NCI-H2196 treated with DMSO at 0.1 percent for 48 hours (cell line): ENCODE measurements around the gene SEMA7A.

ENCODE experiments used
- DNase-seq: peaks from one replicate; lab custom pipeline; 2025; ENCODE audit not compliant: unreplicated experiment; lab: John Stamatoyannopoulos, UW

Gene SEMA7A

DNA sequence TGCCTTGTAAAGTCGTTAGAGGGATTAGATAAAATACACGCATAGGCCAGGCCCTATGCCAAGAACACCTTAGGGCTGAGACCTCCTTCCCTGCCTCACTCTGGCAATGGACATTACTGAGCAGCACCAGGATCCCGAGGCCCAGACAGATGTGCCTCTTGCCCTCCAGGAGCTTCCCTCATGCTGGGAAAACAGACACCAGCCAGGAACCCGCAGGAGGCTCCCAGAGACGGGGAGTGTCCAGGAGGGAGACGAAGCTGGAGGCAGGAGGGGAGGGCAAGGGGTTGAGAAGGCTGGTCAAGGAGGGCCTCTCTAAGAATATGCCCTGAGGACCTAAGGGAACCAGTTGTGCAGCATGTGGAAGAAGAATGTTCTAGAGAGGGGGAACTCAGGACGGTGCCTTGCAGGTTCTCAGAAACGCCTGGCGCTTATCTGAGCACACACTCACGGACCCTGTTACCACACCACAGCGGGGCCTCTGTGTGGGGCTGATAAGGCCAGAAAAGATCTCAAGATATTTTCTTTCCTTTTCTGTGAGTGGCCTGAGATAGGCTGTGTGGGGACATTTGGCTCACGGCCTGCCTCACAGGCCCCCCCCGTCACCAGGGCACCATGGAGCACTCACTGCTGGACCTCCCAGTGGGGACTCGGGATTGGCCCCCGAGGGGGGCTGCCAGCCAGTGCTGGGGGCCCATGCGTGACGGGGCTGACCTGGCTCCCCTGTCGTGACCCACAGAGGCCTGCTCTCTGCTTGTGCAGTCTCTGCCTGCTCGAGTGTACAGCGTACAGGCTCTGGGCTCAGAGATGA lies 44.3 kb downstream of the SEMA7A start:
- no peak for DNase-seq

DNA sequence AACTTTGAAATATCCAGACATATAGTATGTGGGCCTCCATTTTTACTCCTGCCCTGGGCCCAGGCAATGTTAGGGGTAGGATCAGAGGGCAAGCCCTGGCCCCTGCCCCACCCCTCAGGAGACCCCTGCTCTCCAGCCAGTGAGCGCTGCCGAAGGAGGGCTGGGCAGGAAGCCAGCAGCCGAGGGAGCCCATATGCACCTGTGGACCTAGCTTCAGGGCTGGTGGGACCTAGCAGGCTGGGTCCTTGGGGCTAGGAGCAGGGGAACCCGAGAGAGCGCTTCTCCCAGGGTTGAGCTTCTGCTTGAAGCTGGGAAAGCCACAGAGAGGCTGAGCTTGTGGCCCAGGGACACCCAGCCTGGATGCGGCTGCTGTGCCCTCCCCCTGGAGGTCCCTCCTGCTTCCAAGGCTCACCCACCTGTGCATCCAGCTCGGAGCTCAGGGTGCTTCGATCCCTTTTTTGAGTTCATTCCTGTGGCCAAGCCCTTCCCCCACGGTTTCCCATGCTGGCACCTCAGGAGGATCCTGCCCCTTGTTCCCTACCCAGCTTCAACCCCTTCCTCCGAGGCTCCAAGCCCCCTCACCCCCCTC lies 45.3 kb downstream of the SEMA7A start:
- DNase-seq: no peak

DNA sequence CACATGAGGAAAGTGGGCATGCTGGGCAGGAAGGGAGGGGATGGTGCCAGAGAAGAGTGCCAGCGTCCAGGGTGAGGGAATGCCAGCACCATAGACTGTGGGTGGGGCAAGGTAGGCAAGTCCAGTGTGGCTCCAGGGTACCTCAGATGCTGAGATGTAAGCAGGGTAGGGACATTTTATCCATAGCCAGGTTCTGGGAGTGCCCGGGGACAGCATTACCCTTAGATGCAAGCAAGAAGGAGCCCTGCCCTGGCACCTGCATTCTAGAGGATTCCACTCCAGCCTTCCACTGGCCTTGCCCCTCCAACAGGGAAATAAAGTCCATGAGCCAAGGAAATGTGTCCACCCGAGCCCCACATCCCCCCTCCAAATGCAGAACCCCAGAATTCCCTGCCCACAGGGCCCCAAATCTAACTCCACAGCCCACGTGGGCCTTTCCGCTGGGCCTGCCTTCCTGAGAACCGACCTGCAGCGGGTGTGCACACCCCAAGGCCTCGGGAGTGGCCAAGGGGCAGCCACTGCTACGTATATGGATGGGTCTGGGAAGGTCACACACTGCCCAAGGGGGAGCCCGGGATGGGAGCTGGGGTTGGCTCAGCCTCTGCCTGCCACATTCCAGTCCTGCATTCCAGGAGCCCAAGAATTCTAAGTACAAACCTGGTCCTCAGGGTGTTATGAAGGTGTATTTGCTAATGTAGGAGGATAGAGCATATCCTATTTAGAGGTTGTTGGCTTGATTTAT lies 46.0 kb downstream of the SEMA7A start:
- DNase-seq: no peak

DNA sequence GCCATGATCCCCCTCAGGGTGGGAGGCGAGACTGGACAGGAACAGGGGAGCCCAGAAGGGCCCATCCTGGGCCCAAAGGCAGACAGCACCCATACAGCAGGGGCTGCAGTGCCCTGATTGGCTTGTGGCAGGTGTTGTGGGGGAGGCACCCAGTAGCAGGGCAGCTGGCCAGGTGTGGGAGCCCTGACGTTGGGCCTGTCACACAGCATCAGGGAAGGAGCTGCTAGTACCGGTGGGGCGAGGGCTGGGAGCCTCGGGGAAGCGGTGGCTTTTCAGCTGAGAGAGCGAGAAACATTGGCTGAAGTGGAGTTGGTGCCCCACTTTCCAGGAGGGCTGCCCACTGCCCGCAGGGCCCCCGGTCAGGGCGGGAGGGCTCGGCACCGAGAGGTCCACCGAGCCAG lies 46.6 kb downstream of the SEMA7A start:
- DNase-seq: no peak

DNA sequence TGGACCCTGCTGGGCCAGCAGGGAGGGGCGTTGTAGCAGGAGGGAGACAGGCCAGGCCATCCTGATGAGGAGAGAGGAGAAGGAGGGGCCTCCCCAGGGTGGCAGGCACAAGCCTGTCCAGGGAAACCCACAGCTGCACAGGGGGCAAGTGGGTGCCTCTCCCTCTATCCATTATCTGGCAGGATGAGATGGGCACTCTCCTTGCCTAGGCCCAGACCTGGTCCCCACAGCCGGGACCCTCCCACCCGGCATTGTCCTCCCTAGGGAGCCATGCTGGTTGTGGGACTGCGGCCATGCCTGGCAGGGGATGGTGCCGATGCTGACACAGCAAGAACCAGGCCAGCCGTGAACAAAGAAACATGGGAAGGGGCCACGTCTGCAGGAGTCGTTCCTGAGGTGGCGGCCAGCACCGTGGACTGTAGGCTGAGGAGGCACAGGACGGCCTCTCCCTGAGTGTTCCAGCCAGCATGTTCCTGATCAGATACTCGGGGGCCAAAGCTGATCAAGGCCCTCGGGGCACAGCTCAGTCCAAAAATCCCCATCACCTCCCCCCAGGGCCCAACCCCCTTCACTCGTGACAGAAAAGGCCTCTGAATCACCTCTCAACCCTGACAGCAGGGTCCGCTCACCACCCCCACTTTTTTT lies 47.1 kb downstream of the SEMA7A start:
- DNase-seq: no peak

DNA sequence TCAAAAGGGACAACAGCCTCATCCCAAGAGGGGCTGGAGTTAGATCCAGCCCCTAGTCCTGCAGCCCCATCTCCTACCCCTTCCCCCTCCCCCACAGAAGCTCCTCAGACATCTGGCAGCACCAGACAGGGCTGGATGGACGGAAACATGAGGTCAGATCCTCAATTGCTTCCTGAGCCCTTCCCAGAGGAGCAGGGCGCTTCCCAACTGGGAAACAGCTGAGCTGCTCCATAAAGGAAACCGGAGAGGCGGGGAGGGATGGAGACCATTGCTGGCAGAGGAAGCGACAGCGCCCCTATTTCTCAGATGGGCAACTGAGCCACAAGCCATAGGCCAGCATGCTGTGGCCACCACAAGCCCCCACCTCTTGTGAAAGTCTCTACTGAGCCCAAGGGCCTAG lies 48.0 kb downstream of the SEMA7A start:
- no peak for DNase-seq

DNA sequence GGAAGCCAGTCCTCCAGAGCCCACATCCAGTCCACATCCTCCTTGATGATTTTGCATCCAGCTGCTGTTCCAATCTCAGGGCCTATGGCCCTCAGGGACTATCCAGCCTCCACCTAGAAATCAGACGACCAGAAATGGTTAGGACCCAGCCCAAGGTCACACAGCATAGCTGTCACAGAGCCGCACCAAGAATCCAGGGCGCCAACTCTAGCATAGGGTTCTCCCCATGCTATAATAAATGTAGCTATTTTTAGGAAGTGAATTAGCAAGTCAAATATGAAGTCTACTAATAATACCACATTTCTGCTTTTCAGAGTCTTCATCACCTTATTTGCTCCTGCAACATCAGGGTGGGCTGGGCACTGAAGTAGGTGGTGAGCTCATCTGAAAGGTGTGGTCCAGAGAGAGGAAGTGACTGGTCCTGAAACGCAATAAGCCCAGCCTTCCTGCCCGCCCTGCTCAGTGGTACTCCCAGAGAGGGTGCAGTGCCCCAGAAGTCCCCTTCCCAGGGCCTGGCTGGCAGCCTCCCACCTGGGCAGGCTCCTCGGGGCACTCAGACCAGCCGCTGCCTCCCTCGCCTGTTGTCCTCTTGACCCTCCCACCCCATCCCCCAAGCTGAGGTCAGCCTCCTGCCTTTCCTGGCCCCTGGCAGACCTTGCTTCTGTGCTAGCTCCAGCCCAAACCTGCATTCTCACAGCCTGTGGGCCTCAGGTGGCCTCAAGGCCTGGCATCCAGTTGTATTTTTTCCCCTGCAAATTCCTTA lies 48.7 kb downstream of the SEMA7A start:
- DNase-seq: no peak

DNA sequence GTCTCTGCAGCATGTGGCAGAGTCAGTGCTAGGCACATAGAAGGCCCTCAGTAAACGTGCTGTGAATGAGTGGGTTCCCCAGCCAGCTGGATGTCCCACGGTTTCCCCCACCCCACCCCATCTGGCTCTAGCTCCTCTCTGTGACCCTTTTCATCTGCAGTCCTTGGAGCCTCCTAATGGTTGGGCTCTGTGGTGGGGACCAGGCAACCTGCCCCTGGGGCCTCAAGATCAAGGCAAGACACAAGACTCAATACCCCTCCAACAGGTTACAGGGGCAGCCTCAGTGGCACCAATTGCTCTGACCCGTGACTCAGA lies 49.2 kb downstream of the SEMA7A start:
- no peak for DNase-seq

DNA sequence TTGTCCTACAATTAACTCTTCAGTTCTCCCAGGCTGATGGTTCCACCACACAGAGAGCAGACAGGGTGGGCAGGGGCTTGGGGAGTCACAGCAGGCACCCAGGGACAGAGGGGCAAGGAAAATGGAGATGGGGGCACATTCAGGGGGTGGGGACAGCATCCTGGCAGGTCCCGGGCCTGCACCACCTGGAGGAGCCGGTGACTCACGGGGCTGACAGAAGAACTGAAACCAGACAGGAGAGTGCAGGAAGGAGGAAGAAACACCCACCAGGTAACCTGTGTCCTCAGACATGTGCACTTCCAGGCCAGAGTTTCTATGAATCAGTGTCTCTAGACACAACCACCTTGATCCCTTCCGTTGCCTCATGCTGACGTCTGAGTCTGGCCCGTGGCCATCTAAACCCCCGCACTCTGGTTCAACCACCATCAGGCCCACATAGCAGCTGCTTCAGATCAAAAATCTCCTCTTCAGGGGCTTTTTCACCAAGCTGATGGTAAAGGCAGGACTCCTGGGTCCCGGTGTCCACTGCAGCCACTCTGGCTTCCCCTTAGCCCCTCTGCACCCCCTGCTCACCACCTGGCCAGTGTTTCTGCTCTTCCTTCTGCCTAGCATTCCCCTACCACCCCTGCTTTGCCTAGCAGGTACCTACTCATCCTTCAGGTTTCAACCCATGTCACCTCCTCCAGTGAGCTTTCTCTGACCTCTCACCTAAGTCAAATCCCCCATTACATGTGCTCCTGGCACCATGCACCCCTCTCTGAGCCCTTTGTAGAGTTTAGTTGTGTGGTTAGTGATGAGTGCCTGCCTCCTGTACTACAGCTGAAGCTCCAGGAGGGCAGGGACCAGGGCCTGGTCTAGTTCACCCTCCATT lies 49.8 kb downstream of the SEMA7A start:
- DNase-seq: no peak

DNA sequence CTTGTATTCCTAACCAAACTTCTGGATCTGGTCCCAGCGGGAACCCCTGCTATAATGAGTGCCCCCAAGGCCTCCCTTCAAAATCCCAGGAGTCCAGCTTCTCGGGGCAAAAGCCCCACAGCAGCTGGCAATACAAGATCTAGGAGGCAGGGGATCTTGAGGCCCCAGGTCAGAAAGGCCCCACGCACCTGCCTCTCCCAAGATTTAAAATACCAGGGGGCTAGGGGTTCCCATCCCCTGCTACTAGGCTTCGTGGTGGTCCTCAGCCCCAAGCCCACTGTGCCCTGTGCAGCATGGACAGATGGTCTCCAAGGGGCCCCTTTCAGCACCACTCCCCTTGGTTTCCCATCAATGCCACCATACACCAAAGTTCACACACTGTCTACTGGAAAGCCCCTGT lies 50.5 kb downstream of the SEMA7A start:
- no peak for DNase-seq

DNA sequence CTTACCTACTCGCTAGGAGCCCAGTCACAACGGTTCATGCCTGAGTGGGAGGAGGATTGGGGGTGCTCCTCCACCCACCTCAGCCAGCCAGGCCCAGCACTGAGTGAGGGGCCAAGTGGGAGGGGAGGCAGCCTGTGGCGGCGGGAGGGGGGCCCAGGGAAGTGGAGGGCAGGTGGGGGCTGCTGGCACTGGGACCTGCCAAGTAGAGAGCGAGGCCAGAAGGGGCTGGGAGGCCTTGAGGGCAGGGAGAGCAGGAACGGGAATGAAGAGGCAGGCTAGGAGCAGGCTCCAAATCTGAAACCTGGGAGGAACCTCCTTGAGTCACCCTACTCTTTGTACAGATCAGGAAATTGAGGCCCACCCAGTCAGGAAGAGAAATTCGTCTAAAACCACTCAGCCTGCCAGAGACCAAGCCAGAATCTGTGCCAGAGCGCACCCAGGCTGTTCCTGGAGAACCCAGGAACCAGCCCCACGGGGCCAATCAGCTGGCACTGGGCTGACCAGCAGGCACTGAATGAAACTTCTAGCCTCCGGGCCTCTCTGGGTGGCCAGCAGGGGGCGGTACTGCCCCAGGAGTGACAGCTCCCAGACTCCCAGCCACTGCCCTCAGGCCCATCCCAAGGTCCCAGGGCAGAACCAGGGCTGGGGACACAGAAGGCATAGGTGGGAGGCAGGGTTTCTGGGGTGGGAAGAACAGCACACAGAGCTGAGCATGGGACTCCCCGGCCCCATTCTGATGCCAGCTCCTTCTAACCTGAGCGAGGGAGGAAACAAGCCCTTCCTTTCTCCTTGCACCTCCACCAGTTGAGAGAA lies 51.5 kb downstream of the SEMA7A start:
- peak; percentile 34 for DNase-seq

DNA sequence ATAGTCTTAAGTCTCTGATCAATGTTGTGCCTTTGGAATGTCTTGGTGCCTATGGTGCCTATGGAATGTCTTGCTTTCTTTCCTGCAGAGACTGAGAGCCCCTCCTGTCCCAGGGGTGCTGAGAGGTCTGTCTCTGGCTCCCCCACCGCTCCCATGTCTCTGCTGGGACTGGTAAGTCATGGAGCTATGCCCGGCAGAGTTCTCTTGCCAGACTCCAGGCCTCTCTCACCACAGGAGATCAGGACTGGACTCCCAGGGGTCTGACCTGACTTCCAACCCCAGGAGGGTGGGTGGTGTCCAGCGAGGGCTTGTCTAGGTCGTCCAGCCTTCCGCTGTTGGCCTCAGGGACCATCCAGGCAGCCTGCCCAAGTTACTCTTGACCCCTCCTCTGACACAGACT lies 52.3 kb downstream of the SEMA7A start:
- no peak for DNase-seq

DNA sequence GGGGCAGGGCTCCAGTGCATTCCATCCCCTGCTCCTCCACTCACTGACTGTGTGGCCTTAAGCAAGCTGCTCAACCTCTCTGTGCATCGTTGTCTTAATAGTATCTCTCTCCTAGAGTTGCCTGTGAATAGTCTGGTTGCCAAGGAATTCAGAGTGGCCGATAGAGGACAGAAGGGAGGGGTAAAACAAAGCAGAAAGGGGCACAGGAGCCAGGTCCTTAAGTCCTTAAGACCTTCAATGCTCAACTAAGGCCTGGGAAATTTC lies 52.6 kb downstream of the SEMA7A start:
- no peak for DNase-seq

DNA sequence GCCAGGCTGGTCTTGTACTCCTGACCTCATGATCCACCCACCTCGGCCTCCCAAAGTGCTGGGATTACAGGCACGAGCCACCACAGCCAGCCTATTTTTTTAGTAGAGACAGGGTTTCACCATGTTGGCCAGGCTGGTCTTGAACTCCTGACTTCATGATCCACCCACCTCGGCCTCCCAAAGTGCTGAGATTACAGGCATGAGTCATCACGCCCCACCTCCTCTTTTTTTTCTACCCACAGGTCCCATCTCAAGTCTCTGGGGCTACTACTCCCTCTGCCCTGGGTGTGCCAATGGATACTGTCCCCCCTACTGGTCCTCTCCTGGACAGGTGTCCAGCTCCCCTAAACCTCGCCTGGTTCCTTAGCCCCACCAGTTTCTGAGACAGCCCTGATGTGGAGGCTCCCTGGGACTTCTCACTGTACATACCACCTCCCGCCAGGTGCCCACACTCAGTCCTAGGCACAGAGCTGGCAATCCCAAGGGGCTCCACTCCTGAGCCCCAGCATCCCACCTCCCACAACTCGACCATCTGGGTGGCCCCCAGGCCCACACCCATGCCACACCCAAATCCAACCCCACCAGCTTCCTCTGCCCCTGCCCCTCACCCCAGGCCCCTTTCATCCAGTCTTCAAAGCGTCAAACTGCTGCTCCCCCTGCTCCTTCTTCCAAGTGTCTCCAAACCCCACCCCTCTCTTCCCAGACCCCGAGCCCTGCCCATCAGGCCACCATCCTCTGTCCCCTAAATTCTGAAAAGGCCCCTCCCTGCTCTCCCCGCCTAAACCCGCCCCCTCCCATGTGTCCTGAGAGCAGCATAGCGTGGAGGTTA lies 53.2 kb downstream of the SEMA7A start:
- no peak for DNase-seq

DNA sequence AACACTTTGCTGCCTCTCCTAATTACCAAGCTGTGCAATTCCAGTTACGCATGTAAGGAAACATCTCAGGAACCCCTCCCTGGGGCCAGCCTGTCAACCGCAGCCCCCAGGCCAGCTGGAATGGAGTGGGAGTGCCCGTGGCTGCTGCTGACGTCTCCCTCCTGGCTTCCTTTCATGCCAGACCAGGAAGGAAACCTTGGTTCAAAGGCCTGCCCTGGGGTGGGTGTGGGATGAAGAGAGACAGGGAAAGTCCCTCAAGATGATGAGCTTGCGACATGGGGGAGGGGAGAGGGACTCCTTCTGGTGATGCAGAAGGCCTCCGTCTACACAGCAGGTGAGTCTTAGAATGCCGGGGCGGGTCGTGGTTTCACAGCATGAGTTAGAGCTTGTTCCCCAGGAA lies 54.9 kb downstream of the SEMA7A start:
- DNase-seq: no peak

DNA sequence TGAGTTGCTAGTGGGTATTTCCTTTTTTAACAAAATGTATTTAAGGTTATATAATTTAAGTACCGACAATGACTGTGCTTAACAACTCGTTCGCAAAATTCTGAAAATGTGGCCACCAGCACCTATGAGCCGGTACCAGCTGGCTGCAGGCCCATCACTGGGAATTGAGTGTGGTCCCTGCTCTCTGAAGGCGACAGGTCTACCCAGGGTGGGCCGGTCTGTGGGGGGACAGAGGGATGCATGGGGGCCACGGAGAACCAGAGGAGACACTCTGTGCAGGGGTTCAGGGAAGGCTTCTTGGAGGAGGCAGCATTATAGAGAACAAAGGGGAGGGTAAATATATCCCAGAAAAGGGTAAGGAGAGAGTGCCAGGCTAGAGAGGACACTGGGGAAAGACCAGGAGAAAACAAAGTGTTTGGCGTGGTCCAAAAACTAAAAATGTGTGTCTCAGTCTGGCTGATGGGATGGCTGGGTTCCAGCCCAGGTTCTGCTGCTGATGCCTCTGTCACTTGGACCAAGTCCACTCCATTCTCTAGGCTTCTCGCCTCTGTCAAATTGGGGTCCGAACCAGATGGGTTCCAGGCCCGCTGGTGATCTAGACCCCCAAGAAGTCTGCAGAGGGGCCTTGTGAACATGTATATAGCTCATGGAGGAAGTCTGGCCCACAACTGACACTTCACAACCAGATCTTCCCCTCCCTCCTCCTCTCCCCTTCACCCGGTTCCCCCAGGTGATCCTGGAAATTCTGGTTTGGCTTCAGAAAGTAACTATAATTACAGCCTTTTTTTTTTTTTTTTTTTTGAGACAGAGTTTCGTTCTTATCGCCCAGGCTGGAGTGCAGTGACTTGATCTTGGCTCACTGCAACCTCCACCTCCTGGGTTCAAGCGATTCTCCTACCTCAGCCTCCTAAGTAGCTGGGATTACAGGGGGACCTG lies 55.7 kb downstream of the SEMA7A start:
- DNase-seq: no peak

DNA sequence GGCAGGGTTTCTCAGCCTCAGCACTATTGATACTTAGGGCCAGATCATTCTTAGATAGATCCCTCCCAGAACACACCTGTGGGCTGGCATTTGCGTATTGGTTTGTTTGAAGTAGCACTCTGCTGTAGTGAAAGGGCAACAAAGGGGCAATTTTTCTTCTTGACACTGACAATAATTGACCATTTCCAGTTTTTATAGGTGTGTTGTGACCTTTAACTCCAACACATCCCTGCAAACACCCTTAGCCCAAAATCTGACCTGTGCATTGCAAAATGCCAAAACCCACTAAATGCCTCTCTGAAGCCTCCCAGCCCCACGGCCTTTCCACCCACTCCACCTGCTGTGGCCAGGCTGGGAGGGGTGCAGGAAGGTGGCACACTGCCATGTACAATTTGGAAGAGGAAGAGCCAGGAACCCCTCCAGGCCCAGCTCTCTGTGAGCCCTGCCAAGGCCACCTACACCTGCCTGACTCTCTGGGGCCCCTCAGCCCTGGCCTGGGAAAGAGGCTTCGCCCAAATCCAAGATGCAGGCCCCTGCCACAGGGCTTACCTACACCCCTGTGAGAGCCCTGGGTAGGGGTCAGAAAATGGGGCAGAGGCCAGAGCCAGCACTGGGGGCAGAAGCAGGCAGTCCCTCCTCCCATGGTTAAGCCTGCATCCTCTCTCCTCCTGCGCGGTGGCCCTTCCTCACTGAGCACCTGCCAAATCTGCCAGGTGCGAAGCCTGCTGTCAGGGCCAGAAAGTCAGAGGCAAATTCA lies 56.8 kb downstream of the SEMA7A start:
- DNase-seq: no peak
